HepG2 (cell line): ENCODE measurements around the gene HOMEZ. TPM values are rescaled to one million over a fixed set of nuclear protein-coding genes. Genes with fewer than 3 reads are reported as not detected.

Experiments used
- CCDC6 ChIP-seq: sonication (generic); formaldehyde crosslinking; IDR thresholded peaks from 2 replicates; pipeline ENCODE4 v1.8.1; 2022; ENCODE audit warnings: mild to moderate bottlenecking, missing genetic modification reagents, moderate library complexity
- GLMP ChIP-seq: sonication (generic); formaldehyde crosslinking; IDR thresholded peaks from 2 replicates; pipeline ENCODE4 v1.9.0; 2021; ENCODE audit warnings: missing genetic modification reagents, mild to moderate bottlenecking, borderline replicate concordance
- HOXA3 ChIP-seq: sonication (generic); formaldehyde crosslinking; IDR thresholded peaks from 2 replicates; pipeline ENCODE4 v1.5.0; 2020; ENCODE audit warnings: missing genetic modification reagents
- NFE2L1 ChIP-seq: sonication (generic); formaldehyde crosslinking; IDR thresholded peaks from 2 replicates; pipeline ENCODE4 v1.4.0; 2020; ENCODE audit warnings: missing genetic modification reagents, mild to moderate bottlenecking, borderline replicate concordance
- PATZ1 ChIP-seq: sonication (generic); formaldehyde crosslinking; IDR thresholded peaks from 2 replicates; pipeline ENCODE4 v1.4.0; 2020; ENCODE audit warnings: missing genetic modification reagents
- RBM39 ChIP-seq: fragments of 200-400 bp; formaldehyde crosslinking; IDR thresholded peaks from one replicate; pipeline ENCODE4 v1.6.1; 2018; ENCODE audit warnings: antibody characterized with exemption, mild to moderate bottlenecking, low read depth, low read length; ENCODE audit not compliant: poor library complexity, severe bottlenecking
- RNF2 ChIP-seq: fragments of 450-650 bp; conservative IDR thresholded peaks from 2 replicates; pipeline ENCODE4 v1.6.1; 2016; ENCODE audit warnings: low read depth
- RXRB ChIP-seq: IDR thresholded peaks from 2 replicates; pipeline ENCODE4 v1.6.1; 2016; ENCODE audit warnings: borderline replicate concordance, missing genetic modification reagents, missing compliant biosample characterization
- SMAD1 ChIP-seq: sonication (generic); formaldehyde crosslinking; IDR thresholded peaks from 2 replicates; pipeline ENCODE4 v1.4.0; 2020; ENCODE audit warnings: missing genetic modification reagents, low read depth, mild to moderate bottlenecking, borderline replicate concordance
- ZBTB38 ChIP-seq: sonication (generic); formaldehyde crosslinking; IDR thresholded peaks from 2 replicates; pipeline ENCODE4 v1.5.1; 2020; ENCODE audit warnings: mild to moderate bottlenecking, missing genetic modification reagents
- ZHX1 ChIP-seq: sonication (generic); formaldehyde crosslinking; IDR thresholded peaks from 2 replicates; pipeline ENCODE4 v1.8.1; 2022; ENCODE audit warnings: low read depth, mild to moderate bottlenecking, missing genetic modification reagents
- ZNF143 ChIP-seq: sonication (generic); formaldehyde crosslinking; IDR thresholded peaks from 2 replicates; pipeline ENCODE4 v1.4.0; 2020; ENCODE audit warnings: missing genetic modification reagents
- ZNF512 ChIP-seq: sonication (generic); formaldehyde crosslinking; IDR thresholded peaks from 2 replicates; pipeline ENCODE4 v1.4.0; 2020; ENCODE audit warnings: mild to moderate bottlenecking, missing genetic modification reagents
- ZNF687 ChIP-seq: sonication (generic); formaldehyde crosslinking; IDR thresholded peaks from 2 replicates; pipeline ENCODE4 v1.5.1; 2020; ENCODE audit warnings: mild to moderate bottlenecking, missing genetic modification reagents, moderate library complexity
- ZNF878 ChIP-seq: sonication (generic); formaldehyde crosslinking; IDR thresholded peaks from 2 replicates; pipeline ENCODE4 v1.8.1; 2023; ENCODE audit warnings: mild to moderate bottlenecking, missing genetic modification reagents, moderate library complexity
- polyA plus RNA-seq, 8 experiments: library from polyadenylated mRNA; depleted of rRNA in 3 of 8; stranded (reverse) in 7 of 8; unstranded in 1 of 8; fragments of >200 nt; fragmentation: Illumina TruSeq in 4 of 8; extraction: Trizol in 4 of 8; gene quantifications; 2 replicates each; pipeline versions ENCODE4 v1.2.1 to v1.2.3, GENCODE V29; 2011 to 2016; ENCODE audit warnings: low read depth in 4 of 8, missing spikeins in 1 of 8, mixed read lengths in 1 of 8; ENCODE audit not compliant: insufficient read depth in 1 of 8
- total RNA-seq, 5 experiments: library from RNA; depleted of rRNA; stranded (reverse); fragments of >200 nt; fragmentation: Illumina TruSeq; extraction: Trizol; gene quantifications; 2 replicates each; pipeline ENCODE4 v1.2.3, GENCODE V29; 2016; ENCODE audit warnings: low read depth in 1 of 5

Gene HOMEZ
- total and polyA plus RNA-seq, 2 of the 13 experiments (the other 11 are each of a cell fraction or from before 2014, with no cell fraction given), result 14.5 to 31.8 TPM

DNA sequence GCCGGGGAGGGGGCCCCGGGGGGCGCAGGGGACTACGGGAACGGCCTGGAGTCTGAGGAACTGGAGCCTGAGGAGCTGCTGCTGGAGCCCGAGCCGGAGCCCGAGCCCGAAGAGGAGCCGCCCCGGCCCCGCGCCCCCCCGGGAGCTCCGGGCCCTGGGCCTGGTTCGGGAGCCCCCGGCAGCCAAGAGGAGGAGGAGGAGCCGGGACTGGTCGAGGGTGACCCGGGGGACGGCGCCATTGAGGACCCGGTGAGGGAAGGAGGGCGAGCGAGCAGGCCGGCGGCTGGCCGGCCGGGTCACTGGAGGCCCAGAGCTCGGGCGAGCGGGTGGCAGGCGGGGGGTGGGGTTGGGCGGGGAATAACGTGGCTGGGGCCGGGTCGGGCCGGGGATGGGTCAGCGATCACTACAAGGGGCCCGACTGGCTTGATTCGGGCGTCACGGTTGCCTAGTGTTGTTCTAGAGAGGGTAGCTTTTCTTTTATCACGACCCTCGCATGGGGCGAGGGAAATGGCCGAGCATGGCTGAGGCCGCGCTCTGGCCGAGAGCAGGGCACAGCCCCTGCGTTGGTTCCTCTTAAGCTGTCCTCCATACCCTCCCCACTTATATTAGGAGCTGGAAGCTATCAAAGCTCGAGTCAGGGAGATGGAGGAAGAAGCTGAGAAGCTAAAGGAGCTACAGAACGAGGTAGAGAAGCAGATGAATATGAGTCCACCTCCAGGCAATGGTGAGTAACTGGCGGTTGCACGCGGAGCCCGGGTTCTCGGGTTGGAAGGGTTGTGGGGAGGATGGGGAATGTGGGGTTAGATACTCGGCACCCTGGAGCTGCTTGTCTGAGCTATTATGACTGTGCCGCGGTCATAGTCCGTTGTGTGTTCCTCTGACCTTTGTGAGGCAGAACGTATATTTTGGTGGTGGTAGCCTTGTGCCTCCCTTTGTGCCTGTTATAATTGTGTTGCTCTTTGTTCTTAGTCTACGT, 35.9 kb upstream of the HOMEZ start (continued):
- TF ChIP-seq NFE2L1 (CRISPR knock-in tag) (peak; percentile 85), ZNF512 (CRISPR knock-in tag) (peak; percentile 61; the same call in 1 of the 2 replicates), ZNF878 (no peak), ZHX1 (CRISPR knock-in tag) (0 out of 2 replicates have a peak, but pooled peaks have one; percentile 25), ZNF687 (CRISPR knock-in tag) (peak; percentile 64), PATZ1 (peak; percentile 80), HOXA3 (CRISPR knock-in tag) (peak; percentile 58), RNF2 (0 out of 2 replicates have a peak, but pooled peaks have one; percentile 21), RBM39 (peak; percentile 76), RXRB (CRISPR knock-in tag) (no peak), GLMP (CRISPR knock-in tag) (no peak), CCDC6 (CRISPR knock-in tag) (no peak), ZNF143 (CRISPR knock-in tag) (no peak), SMAD1 (CRISPR knock-in tag) (peak; percentile 79; the same call in 1 of the 2 replicates), ZBTB38 (CRISPR knock-in tag) (peak; percentile 62)
